Progenitor cell of endocrine pancreas (in vitro differentiated cells): ENCODE measurements around the gene SERHL2. TPM values are rescaled to one million over a fixed set of nuclear protein-coding genes. Genes with fewer than 3 reads are reported as not detected.

Source experiments
- DNase-seq: peaks from one replicate; pipeline ENCODE4 v3.0.0; 2021; ENCODE audit warnings: low spot score; ENCODE audit not compliant: unreplicated experiment
- H3K27ac Mint-ChIP-seq: 2 replicates; pipeline ENCODE4 v1.8.0; 2021; ENCODE audit warnings: mild to moderate bottlenecking, moderate library complexity, mixed read lengths
- H3K27me3 Mint-ChIP-seq: 2 replicates; pipeline ENCODE4 v1.8.0; 2021; ENCODE audit warnings: mixed read lengths
- H3K36me3 Mint-ChIP-seq: 2 replicates; pipeline ENCODE4 v1.8.0; 2022; ENCODE audit warnings: mixed read lengths; ENCODE audit not compliant: insufficient read depth
- H3K4me1 Mint-ChIP-seq: 2 replicates; pipeline ENCODE4 v1.8.0; 2021; ENCODE audit warnings: low read depth, mixed read lengths
- H3K4me3 Mint-ChIP-seq: 2 replicates; pipeline ENCODE4 v1.8.0; 2021; ENCODE audit warnings: low read depth, mild to moderate bottlenecking, moderate library complexity, mixed read lengths
- H3K9me3 Mint-ChIP-seq: 2 replicates; pipeline ENCODE4 v1.8.0; 2021; ENCODE audit warnings: low read depth, mixed read lengths
- total RNA-seq: library from RNA; stranded (reverse); gene quantifications from 2 replicates; pipeline ENCODE4 v1.2.1, GENCODE V29; 2021
- TF ChIP-seq, protein P1 (sequence below): fragments of 200-600 bp; sonication (generic); IDR thresholded peaks from one replicate; pipeline ENCODE4 v1.5.0; 2021; ENCODE audit warnings: antibody characterized with exemption, mild to moderate bottlenecking; ENCODE audit not compliant: unreplicated experiment

SERHL2 gene
- total RNA-seq, 1 donor from 2014 or later, result 0.69 TPM

DNA sequence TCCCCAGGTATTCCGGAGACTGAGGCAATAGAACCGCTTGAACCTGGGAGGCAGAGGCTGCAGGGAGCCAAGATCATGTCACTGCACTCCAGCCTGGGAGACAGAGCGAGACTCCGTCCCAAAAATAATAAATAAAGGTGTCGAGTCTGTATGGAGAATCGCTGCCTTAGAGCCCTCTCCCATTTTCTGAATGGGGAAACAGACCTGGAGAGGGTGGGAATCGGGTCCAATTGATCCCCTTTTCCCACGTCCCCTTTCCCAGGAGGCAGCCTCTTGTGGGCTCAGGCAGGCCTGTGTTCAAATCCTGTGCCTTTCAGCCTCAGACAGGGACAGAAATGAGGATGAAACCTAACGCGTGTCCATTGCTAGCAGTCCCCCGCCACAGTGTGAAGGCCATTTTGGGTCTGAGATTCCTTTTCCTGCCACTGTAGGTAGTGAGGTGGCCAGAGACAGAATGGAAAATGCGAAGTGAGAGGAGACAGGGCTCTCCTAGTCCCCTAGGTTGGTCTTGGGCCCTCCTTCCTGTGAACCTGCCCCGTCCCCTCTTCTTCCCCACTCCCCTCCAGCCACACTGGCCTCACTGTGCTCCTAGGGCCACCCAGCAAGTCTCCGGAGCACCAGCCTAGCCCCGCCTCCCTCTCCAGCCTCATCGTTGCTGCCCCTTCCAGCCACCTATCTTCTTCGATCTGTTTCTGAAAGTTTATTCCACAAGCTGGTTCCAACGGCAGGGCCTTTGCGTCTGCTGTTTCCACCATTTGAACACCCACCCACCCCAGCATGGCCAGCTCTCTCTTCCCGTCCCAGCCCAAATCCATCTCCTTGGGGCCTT is 63.6 kb downstream of the SERHL2 start:
- Mint-ChIP-seq H3K9me3 (no peaks in the 10 kb centered on the region), H3K4me3 (no peak overlapping the region), H3K27ac (peak overlapping the region; percentile 21), H3K27me3 (no peaks in the 10 kb centered on the region), H3K4me1 (peaks cover 19% of the 10 kb centered on the region), H3K36me3 (peaks cover 3% of the 10 kb centered on the region)
- DNase-seq, result no peak
- TF ChIP-seq, protein P1, sequence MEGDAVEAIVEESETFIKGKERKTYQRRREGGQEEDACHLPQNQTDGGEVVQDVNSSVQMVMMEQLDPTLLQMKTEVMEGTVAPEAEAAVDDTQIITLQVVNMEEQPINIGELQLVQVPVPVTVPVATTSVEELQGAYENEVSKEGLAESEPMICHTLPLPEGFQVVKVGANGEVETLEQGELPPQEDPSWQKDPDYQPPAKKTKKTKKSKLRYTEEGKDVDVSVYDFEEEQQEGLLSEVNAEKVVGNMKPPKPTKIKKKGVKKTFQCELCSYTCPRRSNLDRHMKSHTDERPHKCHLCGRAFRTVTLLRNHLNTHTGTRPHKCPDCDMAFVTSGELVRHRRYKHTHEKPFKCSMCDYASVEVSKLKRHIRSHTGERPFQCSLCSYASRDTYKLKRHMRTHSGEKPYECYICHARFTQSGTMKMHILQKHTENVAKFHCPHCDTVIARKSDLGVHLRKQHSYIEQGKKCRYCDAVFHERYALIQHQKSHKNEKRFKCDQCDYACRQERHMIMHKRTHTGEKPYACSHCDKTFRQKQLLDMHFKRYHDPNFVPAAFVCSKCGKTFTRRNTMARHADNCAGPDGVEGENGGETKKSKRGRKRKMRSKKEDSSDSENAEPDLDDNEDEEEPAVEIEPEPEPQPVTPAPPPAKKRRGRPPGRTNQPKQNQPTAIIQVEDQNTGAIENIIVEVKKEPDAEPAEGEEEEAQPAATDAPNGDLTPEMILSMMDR, result no peak

DNA sequence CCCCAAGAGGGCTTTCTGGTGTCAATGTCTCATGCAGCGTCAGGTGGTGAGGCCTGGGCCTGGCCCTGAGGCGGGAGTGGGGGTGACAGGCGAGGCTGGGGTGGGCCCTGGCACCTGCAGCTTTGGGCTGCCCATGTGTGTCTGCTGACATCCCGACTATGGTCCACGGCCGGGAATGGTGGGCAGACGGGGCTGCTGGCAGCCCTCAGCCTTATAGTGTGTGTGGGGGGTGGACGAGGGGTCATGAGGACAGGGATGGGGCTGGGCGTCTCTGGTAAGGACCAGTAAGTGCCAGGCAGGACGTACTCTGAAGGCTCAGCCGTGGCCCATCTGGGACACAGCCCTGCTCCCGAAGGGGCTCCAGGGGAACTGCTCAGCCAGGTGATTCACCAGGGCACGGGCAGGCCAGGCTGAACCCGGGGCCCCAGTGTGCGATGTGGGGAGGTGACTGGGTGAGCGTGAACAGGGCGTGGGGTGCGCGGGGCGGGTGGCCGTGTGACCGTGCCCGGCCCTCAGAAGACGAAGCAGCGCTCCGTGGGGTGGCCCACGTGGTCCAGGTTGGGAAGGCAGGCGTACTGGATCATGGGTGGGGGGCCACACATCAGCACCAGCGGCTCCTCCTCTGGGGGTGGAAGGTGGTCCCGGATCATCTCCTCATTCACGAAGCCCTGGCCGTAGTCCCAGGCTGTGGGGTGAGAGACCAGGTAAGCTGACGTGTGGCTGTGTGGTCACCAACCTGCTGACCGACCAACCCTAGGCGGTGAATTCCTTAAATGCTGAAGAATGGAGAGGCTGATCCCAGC is 65.7 kb downstream of the SERHL2 start:
- DNase-seq, result no peak
- Mint-ChIP-seq H3K9me3 (no peaks in the 10 kb centered on the region), H3K27ac (no peak overlapping the region), H3K4me1 (peaks cover 7% of the 10 kb centered on the region), H3K36me3 (peaks cover 5% of the 10 kb centered on the region), H3K4me3 (no peak overlapping the region), H3K27me3 (no peaks in the 10 kb centered on the region)
- TF ChIP-seq, protein P1, result no peak

DNA sequence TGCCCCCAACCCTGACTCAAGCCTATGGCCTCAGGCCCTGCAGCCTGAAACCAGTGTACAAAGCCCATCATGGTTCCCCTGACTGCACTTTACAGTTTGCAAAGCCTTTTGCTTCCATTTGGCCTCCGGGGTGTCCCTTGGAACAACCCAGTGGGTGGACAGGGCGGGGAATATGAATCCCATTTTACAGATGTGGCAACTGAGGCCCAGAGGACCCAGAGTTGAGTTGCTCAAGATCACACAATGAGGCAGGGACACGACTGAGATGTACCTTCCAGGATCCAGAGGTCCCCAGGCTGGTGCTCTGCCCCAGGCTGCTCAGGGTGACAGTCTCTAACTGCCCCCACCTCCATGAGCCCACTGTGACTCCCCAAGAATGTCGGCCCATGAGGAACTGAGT is 66.3 kb downstream of the SERHL2 start:
- Mint-ChIP-seq H3K36me3 (peaks cover 5% of the 10 kb centered on the region), H3K27me3 (no peaks in the 10 kb centered on the region), H3K9me3 (no peaks in the 10 kb centered on the region), H3K4me3 (no peak overlapping the region), H3K4me1 (peaks cover 7% of the 10 kb centered on the region), H3K27ac (no peak overlapping the region)
- TF ChIP-seq, protein P1, result no peak
- no peak for DNase-seq

DNA sequence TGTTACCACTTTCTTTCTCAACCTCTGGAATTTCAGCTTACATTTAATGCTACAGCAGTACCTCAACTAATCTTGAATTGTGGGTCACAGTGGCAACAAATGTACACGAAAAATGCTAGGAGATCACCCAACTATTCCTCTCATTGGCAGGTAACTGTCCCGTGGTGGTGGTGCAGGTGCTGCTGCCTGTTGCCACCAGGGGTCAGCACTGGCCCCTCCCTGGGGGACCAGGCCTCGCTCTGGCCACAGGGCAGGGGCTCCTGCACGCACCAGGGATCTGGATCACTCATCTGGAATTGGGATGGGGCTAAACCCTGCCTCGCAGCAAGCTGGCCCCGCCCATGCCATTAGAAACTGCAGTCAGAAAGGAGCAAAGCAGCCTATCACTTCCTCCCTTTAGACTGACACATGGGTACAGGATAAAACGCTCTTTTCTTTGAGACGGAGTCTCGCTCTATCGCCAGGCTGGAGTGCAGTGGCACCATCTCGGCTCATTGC is 67.8 kb downstream of the SERHL2 start:
- no peaks in the 10 kb centered on the region for H3K4me1 Mint-ChIP-seq
- H3K9me3 Mint-ChIP-seq, result no peaks in the 10 kb centered on the region
- H3K27ac Mint-ChIP-seq, result no peak overlapping the region
- H3K36me3 Mint-ChIP-seq, result peaks cover 6% of the 10 kb centered on the region
- H3K27me3 Mint-ChIP-seq, result no peaks in the 10 kb centered on the region
- no peak overlapping the region for H3K4me3 Mint-ChIP-seq
- DNase-seq, result peak; percentile 80
- TF ChIP-seq, protein P1, result peak; percentile 93

DNA sequence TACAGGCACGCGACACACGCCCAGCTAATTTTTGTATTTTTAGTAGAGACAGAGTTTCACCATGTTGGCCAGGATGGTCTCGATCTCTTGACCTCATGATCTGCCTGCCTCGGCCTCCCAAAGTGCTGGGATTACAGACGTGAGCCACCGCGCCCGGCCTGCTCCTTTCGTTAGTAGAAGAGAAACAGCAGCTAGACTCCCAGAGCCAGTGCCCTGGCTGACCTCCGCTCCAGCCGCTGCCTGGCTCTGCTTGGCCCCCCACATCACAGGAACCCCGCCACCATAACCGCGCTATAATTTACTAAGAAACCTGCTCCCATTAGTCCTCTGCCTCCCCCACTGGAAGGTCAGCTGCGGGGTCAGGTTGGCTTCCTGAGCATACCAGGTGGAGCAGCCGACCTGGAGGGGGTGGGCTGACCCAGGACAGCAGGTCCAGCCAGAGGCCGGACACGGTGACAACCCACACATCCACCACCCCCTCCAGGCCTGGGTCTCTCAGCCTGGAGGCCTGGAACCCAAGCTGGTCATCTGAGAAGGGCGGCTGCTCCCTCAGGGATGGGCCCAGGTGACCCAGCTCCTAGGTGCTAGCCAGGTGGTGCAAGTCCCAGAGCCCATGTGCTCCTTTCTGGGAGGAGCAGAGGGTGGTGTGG is 68.4 kb downstream of the SERHL2 start:
- Mint-ChIP-seq H3K4me3 (no peak overlapping the region), H3K27ac (no peak overlapping the region), H3K9me3 (no peaks in the 10 kb centered on the region), H3K27me3 (no peaks in the 10 kb centered on the region), H3K36me3 (peaks cover 6% of the 10 kb centered on the region), H3K4me1 (no peaks in the 10 kb centered on the region)
- DNase-seq, result no peak
- TF ChIP-seq, protein P1, result no peak
